ENCODE results near the gene PDE4D.

Gene PDE4D

DNA sequence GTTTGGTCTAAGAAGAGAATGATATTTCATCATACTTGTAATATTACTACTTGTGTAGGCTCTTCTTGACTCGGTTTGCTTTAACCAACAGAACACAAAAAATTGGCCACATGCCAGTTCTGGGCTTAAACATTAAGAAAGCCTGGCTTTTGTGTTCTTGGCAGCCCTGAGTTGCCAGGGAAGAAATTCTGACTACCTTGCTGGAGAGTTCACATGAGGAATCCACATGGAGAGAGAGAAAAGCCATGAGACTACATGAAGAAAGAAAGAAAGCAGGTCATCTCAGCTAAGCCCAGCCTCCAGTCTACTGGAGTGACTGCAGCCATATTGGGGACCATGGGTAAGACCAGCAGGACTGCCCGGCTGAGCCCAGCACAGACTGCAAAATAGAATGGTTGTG lies 785.8 kb downstream of the PDE4D start:
- no peak overlapping the region for H3K4me3 ChIP-seq (ENCODE audit: control insufficient read depth, low read depth, low read length)
- TF ChIP-seq, protein P1, sequence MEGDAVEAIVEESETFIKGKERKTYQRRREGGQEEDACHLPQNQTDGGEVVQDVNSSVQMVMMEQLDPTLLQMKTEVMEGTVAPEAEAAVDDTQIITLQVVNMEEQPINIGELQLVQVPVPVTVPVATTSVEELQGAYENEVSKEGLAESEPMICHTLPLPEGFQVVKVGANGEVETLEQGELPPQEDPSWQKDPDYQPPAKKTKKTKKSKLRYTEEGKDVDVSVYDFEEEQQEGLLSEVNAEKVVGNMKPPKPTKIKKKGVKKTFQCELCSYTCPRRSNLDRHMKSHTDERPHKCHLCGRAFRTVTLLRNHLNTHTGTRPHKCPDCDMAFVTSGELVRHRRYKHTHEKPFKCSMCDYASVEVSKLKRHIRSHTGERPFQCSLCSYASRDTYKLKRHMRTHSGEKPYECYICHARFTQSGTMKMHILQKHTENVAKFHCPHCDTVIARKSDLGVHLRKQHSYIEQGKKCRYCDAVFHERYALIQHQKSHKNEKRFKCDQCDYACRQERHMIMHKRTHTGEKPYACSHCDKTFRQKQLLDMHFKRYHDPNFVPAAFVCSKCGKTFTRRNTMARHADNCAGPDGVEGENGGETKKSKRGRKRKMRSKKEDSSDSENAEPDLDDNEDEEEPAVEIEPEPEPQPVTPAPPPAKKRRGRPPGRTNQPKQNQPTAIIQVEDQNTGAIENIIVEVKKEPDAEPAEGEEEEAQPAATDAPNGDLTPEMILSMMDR (conservative IDR thresholded peaks at IDR 0.05; ENCODE audit: control insufficient read depth, insufficient read depth, low read depth, low read length), result no peak
- peak; percentile 60 for DNase-seq (ENCODE audit: low read depth)

DNA sequence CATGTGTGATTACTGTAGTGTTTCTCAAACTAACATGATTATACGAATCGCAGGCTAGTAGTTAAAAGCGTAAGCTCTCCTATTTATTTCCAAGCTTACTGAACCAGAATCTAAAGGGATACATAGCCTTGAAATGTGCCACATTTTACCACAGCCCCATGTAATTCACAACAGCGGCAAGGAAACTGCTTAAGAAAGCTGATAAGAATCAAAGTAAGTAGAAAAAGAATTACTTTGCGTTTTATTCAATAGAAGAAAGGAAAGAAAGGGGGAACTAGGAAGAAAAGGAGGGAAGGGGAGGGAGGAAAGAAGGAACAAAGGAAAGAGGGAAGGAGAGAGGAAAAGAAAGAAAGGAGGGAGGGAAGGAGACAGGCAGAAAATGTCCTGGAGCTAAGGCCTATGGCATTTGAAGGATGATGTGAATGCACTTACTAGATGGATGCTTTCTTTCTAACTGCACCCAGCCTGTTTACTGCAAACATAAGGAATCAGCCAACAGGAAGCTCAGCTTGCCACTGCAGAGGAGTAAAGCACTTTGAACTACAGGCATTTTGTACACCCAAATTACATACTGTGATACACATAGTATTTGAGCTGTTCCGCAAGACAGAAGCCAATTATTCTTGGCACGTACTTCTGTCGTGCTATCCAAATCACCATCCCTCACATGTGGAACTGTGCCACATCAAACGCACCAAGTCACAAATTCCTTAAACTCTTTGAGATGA lies 789.0 kb downstream of the PDE4D start:
- H3K4me3 ChIP-seq (ENCODE audit: control insufficient read depth, low read depth, low read length), result no peak overlapping the region
- DNase-seq (ENCODE audit: low read depth), result no peak
- TF ChIP-seq, protein P1 (conservative IDR thresholded peaks at IDR 0.05; ENCODE audit: control insufficient read depth, insufficient read depth, low read depth, low read length), result no peak

DNA sequence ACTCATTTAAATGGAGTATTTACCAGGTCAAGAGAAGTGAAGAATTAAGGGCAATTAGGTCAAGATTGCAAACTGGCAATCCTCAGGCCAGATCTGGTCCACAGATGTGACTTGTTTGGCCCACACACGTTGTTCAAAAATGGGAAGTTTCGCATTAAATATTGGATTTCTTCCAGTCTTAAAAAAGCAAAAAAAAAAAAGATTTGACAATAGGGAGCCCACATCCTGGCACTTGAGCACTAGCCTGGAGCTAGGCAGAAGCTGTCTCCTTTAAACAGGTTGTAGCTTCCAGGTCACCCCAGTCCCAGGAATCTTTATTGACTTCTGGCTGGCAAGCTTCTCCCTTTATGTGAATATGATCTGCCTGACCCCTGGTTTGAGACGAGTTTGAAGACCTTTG lies 790.2 kb downstream of the PDE4D start:
- TF ChIP-seq, protein P1 (conservative IDR thresholded peaks at IDR 0.05; ENCODE audit: control insufficient read depth, insufficient read depth, low read depth, low read length), result no peak
- H3K4me3 ChIP-seq (ENCODE audit: control insufficient read depth, low read depth, low read length), result no peak overlapping the region
- peak; percentile 50 for DNase-seq (ENCODE audit: low read depth)

DNA sequence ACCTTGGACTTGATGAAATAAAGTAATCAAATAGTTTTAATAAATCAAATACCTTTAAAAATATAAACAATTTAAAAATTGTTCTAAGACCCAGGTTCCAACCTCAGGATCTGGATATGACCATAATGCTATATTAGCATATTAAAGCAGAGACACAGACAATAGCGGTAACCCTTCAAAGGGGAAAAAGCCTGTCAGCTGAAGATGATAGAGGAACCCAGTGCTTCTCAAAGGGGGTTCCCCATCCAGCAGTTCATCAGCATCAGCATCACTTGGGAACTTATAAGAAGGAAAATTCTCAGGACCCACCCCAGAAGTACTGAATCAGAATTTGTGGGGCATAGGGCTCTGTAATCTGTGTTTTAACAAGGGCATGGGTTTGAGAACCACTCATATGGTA lies 791.1 kb downstream of the PDE4D start:
- no peak overlapping the region for H3K4me3 ChIP-seq (ENCODE audit: control insufficient read depth, low read depth, low read length)
- TF ChIP-seq, protein P1 (conservative IDR thresholded peaks at IDR 0.05; ENCODE audit: control insufficient read depth, insufficient read depth, low read depth, low read length), result no peak
- no peak for DNase-seq (ENCODE audit: low read depth)

DNA sequence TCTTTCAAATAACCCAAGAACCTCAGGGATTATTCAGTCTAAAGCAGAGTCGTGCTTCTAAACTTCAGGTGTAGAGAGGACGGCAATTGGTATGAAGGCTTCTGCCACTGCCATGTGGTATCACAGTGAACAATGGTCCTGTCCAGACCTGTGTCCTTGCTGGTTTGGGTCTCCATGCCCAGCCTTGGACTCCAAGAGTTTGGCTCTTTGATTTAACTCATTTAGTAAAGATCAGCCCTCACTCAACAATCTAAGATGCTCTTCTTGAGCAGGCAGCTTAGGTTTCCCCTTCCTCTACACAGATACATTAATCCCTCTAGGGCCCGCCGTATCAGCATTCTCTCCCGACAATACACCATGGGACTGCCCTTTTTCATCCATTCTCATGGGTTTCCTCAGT lies 792.7 kb downstream of the PDE4D start:
- TF ChIP-seq, protein P1 (conservative IDR thresholded peaks at IDR 0.05; ENCODE audit: control insufficient read depth, insufficient read depth, low read depth, low read length), result no peak
- no peak for DNase-seq (ENCODE audit: low read depth)

DNA sequence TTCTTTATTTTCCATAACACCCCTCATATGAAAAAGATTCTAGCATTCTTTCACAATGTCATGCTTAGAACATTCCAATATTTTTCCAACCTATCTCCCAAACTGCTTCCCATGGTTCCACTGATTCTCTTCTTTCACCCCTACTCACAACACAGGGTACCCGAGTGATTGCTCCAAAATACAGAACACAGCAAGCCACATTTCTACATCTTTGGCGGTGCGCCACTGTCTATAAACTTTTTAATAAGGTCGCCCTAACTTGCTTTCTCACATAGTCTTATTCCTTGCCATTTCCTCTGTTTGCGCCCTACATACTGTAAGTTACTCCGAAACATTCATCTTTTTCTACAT lies 793.6 kb downstream of the PDE4D start:
- TF ChIP-seq, protein P1 (conservative IDR thresholded peaks at IDR 0.05; ENCODE audit: control insufficient read depth, insufficient read depth, low read depth, low read length), result no peak
- DNase-seq (ENCODE audit: low read depth), result no peak
- no peak overlapping the region for H3K4me3 ChIP-seq (ENCODE audit: control insufficient read depth, low read depth, low read length)

More for the DNA sequence above, 792.7 kb downstream of the PDE4D start:
- no peak overlapping the region for H3K4me3 ChIP-seq (ENCODE audit: control insufficient read depth, low read depth, low read length)
